ENCODE measurements around the gene MRGPRE.

GRCh38 chr11:3188496-3189195, 43.6 kb downstream of the MRGPRE start:
- TF ChIP-seq, protein P1, sequence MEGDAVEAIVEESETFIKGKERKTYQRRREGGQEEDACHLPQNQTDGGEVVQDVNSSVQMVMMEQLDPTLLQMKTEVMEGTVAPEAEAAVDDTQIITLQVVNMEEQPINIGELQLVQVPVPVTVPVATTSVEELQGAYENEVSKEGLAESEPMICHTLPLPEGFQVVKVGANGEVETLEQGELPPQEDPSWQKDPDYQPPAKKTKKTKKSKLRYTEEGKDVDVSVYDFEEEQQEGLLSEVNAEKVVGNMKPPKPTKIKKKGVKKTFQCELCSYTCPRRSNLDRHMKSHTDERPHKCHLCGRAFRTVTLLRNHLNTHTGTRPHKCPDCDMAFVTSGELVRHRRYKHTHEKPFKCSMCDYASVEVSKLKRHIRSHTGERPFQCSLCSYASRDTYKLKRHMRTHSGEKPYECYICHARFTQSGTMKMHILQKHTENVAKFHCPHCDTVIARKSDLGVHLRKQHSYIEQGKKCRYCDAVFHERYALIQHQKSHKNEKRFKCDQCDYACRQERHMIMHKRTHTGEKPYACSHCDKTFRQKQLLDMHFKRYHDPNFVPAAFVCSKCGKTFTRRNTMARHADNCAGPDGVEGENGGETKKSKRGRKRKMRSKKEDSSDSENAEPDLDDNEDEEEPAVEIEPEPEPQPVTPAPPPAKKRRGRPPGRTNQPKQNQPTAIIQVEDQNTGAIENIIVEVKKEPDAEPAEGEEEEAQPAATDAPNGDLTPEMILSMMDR (IDR thresholded peaks at IDR 0.05), result no peak
- TF ChIP-seq EP300 (IDR thresholded peaks at IDR 0.05) (no peak), POLR2AphosphoS5 (IDR thresholded peaks at IDR 0.05) (no peak)

Data from suprapubic skin (tissue), 4 donors.